Measurements from ENCODE around the gene BTNL3.

The BTNL3 gene

DNA sequence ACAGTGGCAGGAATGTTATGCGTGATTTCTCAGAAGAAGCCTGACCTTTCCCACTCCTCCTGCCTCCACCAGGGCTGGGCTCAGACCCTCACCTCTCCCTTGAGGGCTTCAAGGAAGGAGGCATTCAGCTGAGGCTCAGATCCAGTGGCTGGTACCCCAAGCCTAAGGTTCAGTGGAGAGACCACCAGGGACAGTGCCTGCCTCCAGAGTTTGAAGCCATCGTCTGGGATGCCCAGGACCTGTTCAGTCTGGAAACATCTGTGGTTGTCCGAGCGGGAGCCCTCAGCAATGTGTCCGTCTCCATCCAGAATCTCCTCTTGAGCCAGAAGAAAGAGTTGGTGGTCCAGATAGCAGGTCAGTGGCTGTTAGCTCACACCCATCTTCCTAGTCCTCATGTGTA lies 61.4 kb downstream of the BTNL3 start:
- no peak for DNase-seq

DNA sequence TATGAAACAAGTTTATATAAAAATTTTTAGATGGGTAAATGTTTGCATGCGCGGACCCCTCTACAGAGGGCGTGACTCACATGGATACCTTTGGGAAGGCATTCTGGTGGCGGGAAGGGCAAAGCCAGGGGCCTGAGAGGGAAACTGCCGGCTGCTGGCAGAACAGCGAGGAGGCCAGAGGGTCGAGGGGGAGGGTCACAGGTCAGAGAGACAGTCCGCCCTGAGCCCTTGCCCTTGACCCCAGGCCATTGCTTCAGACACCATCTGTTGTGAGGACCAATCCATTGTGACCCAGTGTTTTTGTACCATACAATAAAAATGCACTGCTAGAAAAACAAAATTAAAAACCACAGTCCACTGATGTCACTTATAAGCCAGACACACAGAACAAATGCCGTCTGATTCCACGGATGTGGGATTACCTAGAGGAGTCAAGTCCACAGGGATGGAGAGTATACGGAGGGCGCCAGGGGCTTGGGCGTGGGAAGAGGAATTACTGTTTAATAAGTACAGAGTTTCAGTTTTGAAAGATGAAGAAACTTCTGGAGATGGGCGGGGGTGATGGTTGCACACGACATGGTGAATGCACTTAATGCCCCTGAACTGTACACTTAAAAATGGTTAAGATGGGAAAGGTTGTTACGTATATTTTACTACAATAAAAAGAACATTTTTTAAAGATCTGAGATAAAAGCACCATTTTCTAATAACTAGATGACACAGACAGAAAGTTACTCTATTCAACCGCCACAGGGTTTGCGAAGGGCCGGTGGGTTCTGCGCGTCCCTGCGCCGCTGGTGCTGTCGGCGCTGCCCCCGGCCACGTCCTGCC lies 63.4 kb downstream of the BTNL3 start:
- no peak for DNase-seq

DNA sequence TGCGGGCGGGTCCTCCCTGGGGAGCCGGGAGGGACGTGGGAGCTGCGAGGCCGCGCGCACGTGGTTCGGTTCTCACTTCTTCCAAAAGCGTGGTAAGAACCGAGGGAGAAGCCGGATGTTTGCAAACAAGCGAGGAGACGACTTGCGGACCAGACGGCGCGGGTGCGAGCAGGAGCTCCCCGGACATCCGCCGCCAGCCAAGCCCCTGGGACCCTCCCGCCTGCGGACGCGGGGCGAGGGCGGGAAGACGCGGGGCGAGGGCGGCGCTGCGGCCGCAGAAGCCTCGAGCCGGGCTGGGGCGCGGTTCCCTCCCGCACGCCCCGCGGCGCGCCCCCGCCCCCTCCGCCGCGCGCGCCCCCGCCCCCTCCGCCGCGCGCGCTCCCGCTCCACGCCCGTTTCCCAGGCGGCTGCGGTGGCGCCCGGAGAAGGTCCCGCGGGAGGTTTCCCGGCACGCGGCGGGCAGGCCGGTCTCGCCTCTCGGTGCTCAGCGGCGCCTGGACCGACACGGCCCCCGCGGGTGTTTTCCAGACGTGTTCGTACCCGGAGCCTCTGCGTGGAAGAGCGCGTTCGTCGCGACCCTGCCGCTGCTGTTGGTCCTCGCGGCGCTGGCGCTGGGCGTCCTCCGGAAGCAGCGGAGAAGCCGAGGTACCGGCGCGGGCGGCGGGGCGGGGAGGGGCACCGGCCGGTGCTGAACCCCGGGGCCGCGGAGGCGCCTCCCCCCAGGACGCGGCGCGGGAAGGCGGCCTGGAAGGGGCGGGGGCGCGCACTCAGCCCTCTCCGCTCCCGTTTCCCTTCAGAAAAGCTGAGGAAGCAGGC lies 64.2 kb downstream of the BTNL3 start:
- no peak for DNase-seq

DNA sequence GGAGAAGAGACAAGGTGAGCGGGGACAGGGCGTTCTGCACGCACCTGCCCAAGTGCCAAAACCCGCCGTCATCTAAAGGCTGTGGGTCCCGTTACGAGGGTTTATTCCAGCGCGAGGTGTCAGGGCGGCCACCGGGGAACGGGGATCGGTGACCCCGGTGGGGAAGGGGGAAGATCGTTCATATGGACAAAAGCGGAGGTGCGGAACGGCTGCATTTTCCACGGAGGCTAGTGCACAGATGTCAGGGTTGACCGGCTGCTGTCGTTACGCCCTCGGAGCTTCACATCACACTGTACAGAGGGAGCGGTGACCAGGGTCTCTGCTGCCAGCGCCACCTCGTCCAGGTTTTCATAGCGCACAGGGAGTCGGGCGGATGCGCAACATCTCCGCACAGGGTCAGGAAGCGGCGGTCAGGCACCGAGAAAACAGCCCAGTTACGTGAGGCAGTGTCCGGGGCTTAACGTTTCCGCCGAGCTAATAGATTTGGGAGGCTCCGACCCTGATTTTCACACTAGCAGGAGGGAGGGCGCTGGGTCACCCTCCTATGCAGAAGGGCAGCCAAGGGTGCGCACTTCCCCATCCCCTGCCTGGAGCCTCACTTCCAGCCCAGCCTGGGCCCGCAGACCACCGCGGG lies 65.0 kb downstream of the BTNL3 start:
- no peak for DNase-seq

DNA sequence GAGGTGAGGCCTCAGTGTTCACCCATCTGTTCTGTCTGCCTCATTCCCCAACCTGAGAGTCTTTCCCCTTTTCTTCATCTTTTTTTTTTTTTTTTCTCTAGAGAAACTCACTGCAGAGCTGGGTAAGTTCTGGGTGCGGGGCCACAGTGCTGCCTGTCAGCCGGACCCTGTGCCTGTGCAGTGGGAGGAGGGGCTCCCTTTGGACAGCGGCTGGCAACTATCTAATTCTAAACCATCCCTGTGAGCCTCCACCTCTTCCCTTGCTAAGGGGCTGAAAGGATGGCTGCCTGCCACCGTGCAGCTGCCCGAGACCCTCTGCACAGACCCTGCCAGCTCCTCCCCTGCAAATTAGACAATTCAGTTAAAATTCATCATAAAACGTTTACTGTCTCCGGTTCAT lies 65.5 kb downstream of the BTNL3 start:
- no peak for DNase-seq

DNA sequence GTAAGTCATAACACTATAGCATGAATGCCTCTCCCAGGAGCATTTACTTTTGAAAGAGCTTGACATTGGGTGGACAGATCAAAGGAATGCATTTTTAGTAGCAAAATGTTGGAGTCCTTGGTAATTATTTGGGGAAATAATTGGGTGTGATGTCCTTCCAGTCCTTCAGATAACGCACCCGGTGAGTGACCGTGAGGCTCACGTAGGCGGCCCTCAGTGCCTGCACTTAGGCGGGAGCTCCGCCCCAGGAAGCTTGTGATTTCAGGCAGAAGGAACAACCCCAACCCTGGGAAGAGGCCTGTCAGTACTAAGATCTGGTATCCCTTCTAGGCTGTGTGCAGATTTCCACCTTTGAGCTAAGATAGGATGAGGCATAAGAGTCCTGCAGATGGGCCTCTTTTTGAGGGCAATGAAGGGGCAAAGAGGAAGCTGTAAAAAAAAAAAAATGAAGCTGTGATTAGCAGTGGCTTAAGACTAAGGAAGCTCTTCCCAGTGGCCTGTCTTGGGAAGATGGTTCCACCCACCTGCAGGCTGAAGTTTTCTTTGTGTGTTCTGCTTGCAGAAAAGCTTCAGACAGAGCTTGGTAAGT lies 66.3 kb downstream of the BTNL3 start:
- DNase-seq = no peak

All from hematopoietic multipotent progenitor cell treated with erythropoietin and hydrocortisone succinate and interleukin-3 and kit ligand, for 6 days (in vitro differentiated cells).